Cardiac fibroblast (primary cell): ENCODE data around the gene OCLN.
A peak's percentile ranks its signal among the peaks of the same experiment; 100 is the strongest.
"Not testable (repeated sequence)": the region's sequence is repeated elsewhere in the genome, so short reads cannot be mapped to it uniquely, and the experiment has no call there.

Source experiments
- DNase-seq, 2 donors: peaks; one replicate each; pipeline versions ENCODE4 v3.0.0 to v3.0.0-alpha.2; 2010; ENCODE audit warnings: low read depth in 2 of 2
- H3K4me3 ChIP-seq, 2 donors: replicated peaks in 1 of 2; 1 replicate in 1 of 2; 2 replicates in 1 of 2; pipeline ENCODE4 v1.5.1; 2011; ENCODE audit warnings: low read depth in 2 of 2, low read length in 2 of 2, mild to moderate bottlenecking in 2 of 2, moderate library complexity in 1 of 2
- TF ChIP-seq, protein P1 (sequence below): IDR thresholded peaks from one replicate; pipeline ENCODE4 v1.5.1; 2011; ENCODE audit warnings: low read depth, mild to moderate bottlenecking, low read length, inconsistent platforms

OCLN gene

DNA sequence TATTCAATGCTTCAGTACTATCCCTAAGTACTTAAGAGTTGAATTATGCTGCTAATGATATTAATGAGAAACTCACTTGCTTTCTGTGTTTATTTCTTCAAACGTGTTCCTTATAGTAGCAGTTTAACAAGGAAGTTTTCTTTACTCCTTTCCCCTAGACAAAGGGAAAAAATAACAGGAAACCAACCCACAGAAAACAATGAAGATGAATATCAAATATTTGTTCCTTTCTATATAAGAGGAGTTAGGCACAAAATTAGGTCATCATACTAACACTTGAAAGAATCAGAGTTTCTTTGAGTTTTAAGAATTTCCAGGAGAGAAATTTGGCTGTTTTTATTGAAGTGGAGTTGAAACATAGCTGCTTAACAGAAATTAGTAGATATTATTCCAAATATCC is 15.4 kb upstream of the OCLN start:
- H3K4me3 ChIP-seq: no peak overlapping the region
- TF ChIP-seq, protein P1, sequence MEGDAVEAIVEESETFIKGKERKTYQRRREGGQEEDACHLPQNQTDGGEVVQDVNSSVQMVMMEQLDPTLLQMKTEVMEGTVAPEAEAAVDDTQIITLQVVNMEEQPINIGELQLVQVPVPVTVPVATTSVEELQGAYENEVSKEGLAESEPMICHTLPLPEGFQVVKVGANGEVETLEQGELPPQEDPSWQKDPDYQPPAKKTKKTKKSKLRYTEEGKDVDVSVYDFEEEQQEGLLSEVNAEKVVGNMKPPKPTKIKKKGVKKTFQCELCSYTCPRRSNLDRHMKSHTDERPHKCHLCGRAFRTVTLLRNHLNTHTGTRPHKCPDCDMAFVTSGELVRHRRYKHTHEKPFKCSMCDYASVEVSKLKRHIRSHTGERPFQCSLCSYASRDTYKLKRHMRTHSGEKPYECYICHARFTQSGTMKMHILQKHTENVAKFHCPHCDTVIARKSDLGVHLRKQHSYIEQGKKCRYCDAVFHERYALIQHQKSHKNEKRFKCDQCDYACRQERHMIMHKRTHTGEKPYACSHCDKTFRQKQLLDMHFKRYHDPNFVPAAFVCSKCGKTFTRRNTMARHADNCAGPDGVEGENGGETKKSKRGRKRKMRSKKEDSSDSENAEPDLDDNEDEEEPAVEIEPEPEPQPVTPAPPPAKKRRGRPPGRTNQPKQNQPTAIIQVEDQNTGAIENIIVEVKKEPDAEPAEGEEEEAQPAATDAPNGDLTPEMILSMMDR: no peak
- DNase-seq: peak in 1 of 2 donors; percentile 29

DNA sequence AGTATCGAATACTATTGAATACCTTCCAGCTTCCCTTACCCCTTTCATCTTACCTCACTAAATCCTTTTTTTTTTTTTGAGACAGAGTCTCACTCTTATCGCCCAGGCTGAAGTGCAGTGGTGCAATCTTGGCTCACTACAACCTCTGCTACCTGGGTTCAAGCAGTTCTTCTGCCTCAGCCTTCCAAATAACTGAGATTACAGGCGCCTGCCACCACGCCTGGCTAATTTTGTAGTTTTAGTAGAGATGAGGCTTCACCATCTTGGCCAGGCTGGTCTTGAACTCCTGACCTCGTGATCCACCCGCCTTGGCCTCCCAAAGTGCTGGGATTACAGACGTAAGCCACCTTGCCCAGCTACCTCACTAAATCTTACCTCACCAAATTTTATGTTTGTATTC is 14.3 kb upstream of the OCLN start:
- DNase-seq, H3K4me3 ChIP-seq: not testable (repeated sequence)

DNA sequence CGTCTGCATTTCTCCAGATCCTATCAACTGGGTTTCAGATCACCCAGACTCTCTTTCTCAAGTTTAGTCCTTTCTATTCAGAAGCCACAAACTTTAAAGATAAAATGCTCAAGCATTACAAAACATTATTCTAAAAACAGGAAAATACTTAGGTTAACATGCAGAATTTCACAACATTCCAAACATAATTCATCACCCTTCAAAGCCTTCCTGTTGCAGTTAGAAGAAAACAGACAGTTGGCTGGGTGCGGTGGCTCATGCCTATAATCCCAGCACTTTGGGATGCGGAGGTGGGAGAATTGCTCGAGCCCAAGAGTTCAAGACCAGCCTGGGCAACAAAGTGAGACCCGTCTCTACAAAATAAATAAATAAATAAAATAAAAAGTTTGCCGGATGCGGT is 7.7 kb upstream of the OCLN start:
- DNase-seq: peak; percentile 84 to 85
- TF ChIP-seq, protein P1: no peak
- no peak overlapping the region for H3K4me3 ChIP-seq

DNA sequence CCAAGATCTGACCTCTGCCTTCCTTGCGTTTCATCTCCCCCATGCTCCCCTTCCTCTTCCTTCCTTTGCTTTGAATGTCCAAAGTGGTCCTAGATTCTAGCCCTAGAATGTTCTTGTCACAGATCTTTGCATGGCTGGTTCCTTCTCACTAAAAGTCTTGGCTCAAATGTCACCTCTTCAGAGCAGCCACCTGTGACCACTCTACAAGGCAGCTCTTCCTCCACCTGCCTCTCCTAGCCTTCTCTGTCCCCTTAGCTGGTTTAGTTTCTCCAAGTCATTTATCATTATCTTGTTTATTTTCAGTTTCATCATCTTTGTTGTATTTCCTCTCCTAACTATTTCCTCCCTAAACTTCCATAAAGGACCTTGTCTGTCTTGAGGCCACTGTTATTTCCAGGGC is 7.1 kb upstream of the OCLN start:
- no peak overlapping the region for H3K4me3 ChIP-seq
- TF ChIP-seq, protein P1: no peak

DNA sequence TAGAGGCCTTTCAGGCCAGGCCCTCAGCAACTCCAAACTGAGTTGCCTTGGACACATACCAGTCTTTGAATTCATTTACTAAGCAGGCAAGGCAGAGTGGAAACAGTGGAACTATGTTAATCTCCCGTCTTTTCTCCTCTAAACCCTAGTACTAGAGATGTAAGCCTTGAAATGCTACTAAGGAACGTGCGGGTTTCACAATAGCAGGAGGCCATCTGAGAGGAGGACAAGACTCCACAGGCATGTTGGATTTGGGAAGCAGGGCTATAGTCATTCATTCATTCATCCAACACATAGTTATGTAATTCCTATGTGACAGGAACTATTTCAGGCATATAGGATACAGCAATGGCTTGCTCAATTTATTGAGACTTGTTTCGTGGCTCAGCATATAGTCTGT is 3.3 kb upstream of the OCLN start:
- TF ChIP-seq, protein P1: no peak
- H3K4me3 ChIP-seq: no peak overlapping the region
- DNase-seq: no peak

More for the DNA sequence above, 7.1 kb upstream of the OCLN start:
- no peak for DNase-seq

DNA sequence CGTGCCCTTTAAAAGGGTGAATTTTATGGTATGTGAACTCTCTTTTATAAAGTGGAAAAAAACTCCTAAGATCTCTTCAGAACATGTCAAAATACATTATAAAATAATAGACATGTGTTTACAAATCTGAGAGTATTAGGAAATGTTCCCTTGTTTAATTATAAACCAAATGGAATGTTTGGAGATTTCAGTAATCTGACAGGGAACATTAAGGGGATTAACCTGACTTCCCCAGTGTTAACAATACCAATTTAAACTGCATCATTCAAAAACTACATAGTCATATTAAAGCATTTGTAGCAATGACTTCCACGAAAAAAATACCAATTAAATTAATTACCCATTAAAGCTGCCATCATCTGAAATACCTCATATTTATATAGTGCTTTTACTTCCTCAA is 1.6 kb upstream of the OCLN start:
- H3K4me3 ChIP-seq: no peak overlapping the region
- no peak for DNase-seq
- TF ChIP-seq, protein P1: no peak

DNA sequence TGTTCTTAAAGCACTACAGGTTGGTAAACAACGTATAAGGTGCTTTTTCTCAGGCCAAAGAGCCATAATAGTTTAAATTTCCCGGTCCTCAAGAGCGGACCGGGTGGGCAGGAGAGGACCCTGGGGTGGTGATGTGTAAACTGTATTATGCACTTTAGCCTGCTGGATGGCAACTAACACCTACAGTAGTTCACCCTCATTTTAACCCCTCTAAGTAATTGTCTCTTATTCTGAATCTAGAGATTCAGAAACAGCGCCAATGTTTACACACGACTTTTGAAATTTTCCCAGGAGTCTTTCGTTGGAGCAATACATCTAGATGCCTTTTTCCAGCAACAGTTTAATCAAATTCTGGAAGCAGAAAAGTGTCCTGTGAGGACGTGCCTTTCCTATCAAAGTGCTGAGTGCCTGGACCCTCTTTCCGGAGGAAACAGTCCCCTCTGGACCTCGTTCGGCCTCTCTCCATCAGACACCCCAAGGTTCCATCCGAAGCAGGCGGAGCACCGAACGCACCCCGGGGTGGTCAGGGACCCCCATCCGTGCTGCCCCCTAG is 676 bp upstream of the OCLN start:
- DNase-seq: no peak
- peak overlapping the region; percentile 52 to 56 for H3K4me3 ChIP-seq
- TF ChIP-seq, protein P1: no peak
